Activated T-cell treated with anti-CD3 and anti-CD28 coated beads, Interleukin-2, amount 50 U/mL, for 48 hours (primary cell): ENCODE data around the gene ERGIC1.
"Not testable (repeated sequence)": the region's sequence is repeated elsewhere in the genome, so short reads cannot be mapped to it uniquely, and the experiment has no call there.

Experiments used
- DNase-seq, 2 experiments: peaks; one replicate each; pipeline ENCODE4 v3.0.0-alpha.2; 2020

The ERGIC1 gene, protein sequence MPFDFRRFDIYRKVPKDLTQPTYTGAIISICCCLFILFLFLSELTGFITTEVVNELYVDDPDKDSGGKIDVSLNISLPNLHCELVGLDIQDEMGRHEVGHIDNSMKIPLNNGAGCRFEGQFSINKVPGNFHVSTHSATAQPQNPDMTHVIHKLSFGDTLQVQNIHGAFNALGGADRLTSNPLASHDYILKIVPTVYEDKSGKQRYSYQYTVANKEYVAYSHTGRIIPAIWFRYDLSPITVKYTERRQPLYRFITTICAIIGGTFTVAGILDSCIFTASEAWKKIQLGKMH

DNA sequence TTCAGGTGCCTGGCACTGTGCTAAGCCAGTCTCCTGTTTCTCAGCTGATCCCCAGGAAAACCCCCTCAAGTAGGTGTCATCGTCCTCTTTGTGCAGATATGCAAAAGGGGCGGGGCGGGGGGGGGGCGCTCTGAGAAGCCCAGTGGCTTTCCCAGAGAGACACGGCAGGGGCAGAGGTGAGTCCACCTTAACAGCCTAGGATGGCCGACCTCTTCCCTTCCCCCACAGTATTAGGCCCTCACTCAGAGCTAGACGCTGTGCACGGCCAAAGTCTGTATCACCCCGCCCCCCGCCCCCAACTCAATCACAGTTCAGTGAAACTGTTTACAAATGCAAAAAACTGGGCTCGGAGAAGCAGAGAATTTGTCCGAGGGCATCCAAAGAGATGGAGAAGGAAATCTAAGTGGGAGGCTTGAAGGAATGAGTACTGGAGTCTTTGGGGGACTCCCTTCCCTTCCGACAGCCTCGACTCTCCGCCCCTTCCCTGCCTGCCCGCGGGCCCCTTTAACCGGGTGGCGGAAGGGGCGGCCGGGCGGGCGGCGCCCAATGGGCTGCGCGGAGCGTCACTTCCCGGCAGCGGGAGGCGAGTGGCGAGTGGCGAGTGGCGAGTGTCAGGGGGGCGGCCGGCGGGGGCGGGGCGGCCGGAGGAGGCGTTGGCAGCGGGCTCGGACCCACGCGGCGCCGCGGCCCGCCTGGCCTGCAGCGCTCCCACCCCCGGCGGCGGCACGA lies at the start of gene ERGIC1:
Gene ERGIC1 (plus strand): TSS at position 566 of the 729 bp plus-strand sequence. CDS start 163 bp downstream, at position 729.
- DNase-seq, result peak; percentile 77 to 81

DNA sequence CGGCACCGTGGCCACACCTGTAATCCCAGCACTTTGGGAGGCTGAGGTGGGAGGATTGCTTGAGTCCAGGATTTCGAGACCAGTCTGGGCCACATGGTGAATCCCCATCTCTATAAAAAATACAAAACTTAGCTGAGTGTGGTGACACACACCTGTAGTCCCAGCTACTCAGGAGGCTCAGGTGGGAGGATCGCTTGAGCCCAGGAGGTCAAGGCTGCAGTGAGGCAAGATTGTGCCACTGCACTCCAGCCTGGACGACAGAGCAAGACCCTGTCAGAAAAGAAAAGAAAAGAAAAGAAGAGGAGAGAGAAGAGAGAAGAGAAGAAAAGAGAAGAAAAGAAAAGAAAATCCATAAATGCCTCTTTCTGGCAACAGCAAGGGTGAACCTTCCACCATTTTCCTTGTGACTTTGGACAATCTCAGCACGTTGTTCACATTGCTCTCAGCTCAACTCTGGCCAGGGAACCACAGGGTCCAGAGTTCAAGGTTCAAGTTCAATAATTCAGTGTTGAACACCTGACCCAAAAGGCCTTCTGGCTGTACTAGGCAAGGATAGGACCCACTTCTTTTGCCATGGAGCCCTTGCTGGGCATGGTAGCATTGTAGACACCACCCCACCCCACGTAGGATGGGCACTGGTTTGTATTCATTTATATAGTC lies 48.5 kb upstream of the ERGIC1 start:
- DNase-seq, result no peak

DNA sequence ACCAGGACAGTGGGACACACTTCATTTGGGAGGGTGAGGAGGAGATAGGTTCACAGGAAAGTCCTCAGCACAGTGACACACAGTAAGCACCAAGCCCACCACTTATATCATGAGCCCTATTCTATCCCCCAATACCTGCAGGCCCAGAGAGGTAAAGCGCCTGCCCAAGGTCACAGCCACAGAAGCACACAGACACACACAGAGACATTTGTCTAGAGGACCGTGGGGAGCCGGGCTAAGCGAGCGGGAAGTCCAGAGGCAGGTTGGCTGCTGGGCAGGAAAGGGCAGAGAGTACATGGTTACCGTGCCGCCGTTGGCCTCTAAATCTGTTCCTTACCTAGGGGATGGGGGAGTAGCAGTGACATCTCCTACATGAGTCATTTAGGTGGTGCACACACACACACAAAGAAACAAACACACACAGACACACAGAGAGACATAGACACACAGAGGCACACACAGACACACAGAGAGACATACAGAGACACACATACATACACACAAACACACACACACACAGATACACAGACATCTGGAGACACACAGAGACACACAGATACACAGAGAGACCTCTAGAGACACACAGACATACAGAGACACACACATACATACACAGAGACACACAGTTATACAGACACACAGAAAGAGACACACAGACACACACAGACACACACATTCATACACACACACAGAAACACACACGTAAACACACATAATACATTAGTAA lies 47.2 kb upstream of the ERGIC1 start:
- no peak for DNase-seq

DNA sequence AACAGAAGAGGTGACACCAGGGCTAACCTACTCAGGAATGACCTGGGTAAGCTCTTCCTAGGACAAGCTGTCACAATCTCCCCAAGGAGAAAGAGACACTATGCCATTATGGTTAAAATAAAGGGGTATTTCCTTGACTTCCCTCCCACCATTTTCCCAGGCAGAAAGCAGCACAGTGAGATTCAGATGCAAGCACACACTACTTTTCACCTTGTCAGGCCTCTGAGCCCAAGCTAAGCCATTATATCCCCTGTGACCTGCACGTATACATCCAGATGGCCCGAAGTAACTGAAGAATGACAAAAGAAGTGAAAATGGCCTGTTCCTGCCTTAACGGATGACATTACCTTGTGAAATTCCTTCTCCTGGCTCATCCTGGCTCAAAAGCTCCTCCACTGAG lies 46.5 kb upstream of the ERGIC1 start:
- not testable (repeated sequence) for DNase-seq

DNA sequence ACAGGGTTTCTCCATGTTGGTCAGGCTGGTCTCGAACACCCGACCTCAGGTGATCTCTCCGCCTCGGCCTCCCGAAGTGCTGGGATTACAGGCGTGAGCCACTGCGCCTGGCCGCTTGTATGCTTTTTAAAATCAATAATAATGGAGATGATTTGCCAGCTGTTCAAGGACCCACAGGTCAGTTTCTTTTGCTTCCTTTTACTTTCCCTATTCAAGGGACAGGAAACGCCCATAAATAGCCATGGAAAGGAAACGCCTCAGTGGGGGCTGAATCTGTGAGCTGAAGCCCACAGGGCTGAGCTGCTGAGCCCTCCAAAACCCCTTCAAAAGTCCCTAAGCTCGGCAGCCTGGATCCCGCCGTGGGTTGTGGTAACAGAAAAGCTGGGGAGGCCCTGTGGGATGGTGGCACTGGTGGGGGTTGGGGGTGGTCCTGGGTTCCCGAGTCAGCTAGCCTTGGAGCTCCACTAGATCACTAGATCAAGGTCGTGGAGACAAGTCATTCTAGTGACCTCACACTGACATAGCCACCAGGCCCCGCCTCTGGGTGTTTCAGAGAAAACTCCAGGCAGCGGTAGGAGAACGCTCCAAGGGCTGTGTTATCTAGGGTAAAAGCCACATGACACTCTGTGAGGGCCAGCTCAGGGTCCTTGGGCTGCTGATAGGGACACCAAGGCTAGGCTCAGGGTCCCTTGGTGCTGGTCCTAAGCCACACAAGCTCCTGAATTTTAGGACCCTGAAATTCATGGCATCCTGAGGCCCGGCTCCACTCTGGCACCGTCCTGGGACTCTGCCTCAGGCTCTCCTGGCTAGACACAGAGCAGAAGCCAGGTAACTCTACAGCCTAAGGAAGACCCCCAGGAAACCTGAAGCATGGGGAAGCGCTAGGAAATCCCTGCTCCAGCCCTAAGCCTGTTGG lies 45.0 kb upstream of the ERGIC1 start:
- no peak for DNase-seq

DNA sequence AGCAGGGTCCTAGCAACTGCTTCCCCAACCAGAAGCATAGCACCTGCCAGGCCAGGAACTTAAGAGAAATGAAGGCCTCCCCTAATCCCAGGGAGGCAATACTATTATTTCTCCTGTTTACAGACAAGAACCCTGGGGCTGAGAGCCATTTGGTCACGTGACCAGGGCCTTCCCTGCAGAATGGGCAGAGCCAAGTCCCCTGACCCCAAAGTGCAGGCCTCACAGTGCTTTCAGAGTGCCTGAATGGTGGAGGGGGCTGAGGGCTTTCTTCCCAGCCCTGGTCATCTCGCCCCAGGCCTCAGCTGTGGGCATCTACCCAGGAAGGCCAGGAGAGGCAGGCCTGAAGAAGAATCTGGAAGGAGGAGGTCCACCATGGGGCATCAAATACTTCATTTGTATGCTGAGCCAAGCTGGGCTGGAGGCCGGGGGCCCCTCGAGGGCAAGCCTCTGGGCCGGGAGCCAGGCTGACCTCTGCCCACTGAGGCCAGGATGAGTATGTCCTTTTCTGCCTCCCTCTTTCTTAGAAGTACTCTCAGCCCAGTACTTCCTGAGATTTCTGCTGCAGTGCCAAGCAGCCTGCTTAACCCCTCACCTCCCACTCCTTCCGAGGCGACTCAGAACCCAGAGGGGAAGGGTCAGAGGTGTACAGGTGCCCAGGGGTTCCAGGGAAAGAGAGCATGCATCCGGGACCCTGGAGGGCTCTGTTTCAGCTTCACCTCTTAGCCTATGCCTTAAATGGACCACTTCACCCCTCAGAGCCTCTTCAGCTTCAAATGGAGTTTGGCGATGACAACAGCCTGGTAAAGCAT lies 44.2 kb upstream of the ERGIC1 start:
- no peak for DNase-seq

DNA sequence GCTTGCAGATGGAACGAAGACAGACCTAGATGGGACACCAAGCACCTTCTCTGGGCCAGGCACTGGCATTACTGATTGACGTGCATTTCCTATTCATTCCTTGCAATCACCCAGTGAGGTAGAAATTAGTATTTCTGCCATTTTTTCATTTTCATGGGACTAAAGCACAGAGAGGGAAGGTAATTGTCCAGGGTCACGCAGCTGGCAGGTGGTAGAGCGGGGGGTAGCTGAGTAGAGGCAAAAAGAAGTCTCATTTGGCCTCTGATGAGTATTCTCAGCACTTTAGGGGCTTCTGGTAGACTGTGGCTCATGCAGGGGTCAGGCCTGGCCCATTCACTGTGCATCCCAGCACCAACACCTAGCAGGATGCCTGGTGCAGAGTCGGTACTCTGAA lies 43.6 kb upstream of the ERGIC1 start:
- no peak for DNase-seq

DNA sequence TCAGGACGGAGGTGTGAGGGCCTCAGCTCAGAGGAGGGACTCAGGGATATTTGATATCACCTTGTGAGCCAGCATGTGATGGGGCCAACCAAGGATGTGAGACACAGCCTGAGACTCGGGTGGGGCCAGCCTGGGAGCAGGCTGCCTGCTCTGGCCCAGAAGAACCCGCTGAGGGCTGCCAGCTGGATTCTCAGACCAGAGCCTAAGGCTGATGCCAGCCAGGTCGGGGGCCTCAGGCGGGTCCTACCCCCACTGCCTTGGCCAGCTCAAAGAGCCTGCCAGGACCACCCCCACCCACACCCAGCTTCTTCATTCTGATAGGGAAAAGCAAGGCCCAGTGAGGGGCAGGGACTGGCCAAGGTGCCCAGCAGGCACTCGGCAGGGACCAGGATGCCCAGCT lies 42.8 kb upstream of the ERGIC1 start:
- no peak for DNase-seq

DNA sequence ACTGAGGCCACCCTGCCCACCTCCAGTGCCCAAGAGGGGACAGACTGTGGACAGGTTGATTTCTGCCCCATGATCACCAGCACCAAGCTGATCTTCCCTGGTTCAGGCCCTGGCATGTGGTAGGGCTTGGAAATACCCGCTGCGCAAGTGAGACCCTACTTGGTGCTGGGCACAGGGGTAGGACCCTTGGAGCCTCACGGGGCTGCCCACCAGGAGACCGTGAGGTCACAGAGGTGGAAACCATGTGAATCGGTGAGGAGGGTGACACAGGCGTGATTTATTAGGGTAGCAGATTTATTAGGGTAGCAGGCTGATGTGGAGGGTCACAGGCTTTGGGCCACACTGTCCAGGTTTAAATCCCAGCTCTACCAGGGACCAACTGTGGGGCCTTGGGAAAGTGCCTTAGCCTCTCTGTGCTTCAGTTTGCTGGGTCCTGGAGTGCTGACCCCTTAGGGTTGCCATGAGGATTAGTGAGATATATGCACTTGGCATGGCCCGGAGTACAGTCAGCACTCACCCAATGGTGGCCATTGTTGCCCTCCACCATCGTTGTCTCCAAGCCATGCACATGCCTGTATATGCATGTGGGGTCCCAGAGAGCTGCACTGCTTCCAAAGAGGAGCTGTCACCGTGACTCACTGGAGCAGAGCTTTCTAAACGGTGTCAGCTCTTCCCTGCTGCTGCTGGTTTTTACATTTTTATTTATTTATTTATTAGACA lies 42.2 kb upstream of the ERGIC1 start:
- no peak for DNase-seq

DNA sequence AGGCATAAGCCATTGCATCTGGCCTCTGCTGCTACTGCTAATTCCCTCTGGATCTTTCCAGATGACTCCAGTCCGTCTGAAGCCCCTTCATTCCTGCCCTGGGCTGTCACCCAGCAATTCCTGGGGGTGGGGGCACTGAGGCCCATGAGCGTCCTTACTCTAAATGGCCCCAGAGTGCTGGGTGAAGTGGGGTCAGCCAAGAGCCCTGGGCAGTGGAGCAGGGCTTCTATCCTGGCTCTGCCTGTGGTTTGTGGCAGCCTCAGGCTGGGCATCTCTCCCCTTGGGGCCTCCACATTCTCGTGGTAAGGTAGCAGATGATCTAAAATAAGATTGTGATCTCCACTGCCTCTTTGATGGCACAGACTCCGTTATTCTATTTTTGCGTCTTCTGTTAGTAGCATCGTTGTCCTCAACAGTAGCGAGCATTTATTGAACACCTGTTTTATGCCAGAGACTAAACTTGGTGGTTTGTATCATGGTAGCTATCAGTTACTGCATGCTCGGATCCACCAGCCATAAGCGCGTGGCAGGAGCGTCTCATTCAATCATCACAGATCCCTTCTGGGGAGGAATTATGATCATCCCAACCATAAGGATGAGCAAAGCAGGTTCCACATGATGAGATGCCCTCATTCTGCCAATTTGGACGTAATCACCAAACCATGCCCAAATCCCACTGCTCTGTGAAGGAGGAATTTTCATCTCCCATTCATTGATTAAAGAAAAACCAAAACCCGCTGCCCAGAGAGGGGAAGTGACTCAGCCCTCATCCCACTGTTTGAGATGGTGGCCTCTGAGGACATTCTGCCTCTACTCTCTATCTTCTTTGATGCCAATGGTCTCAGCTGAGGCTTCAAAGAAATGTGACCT lies 41.1 kb upstream of the ERGIC1 start:
- no peak for DNase-seq

DNA sequence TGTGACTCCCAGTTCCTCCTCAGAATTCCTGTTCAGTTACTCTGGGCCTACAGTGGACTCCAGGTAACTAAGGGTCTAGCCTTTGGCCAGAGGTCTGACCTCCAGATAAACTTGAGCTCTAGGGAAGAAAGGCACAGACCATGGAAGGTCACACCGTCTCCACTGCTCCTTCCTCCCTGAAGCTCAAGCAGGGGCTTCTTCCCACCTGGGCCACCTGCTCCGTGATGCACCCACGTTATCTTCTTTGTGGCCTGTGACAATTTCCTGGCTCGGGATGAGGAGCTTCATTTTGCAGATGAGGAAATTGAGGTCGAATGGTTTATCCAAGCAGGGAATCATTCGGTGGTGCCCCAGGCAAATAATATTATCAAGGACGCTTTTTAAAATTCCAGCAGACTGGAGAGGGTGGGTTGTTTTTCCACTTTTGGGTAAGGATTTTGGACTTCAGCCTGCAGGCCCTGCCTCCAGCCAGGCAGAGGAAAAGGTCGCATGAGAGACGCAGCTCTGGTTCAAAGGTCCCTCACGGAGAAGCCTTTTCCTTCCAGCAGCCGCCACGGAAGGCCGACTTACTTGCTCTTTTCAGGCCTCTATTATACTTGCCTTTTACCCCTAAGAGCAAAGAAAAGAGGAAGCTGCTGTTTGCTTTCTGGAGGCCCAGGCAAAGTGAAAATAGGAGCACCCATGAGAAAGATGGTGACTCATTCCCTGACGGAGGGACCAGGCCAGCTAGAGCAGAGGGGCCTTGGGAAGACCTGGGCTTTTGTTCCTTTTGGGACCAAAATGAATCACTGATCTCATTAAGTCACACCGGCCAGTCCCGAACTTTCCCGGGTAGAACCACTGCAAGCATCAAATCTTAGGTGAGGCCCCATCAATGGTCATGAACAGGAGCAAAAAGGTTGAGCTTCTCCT lies 40.2 kb upstream of the ERGIC1 start:
- no peak for DNase-seq

DNA sequence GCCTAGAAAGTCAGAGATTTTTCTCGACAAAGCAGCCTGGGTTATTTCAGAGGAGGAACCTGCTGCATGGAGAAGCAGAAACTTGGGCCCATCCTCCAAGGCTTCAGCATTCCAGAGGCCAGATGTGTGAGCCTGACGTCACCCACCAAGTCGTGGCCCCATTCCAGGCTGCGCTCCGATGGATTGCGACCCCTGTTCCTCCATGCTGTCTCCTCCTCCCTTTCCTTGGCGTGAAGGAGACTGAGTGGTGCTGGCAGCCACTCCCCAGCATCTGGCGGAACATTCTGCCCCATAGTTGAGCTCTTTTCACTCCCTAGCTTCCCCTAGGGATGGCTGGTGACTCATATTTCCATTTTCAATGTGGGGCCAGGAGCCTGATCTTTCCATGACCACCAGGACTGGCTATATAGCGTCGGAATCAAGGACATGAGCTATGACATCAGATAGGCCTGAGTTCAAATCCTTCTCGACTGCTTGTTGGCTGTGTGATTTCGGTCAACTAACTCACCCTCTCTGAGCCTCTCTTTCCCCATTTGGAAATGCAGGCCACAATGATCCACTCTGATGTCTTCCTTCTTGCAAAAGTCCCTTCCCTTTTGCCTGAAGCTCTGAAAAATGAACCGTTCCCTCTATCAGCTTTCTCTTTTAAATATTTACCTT lies 38.6 kb upstream of the ERGIC1 start:
- no peak for DNase-seq

DNA sequence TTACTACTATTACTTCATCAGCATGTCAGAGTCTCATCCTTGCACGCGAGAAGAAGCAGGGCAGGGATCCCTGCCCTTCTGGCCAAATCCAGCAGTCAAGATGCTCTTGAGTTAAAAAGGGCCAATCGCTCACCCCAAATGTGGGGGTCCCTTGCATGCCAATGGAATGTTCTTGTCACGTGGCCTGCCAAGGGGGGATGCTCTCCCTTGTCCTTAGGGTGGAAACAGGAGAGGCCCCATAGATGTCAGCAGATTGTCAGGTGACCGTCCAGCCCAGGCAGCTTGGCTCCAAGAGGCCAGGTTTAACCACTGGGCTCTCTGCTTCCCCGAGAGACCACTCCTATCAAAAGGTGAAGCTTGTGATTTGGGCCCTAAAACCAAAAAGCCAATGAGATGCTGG lies 37.7 kb upstream of the ERGIC1 start:
- no peak for DNase-seq

DNA sequence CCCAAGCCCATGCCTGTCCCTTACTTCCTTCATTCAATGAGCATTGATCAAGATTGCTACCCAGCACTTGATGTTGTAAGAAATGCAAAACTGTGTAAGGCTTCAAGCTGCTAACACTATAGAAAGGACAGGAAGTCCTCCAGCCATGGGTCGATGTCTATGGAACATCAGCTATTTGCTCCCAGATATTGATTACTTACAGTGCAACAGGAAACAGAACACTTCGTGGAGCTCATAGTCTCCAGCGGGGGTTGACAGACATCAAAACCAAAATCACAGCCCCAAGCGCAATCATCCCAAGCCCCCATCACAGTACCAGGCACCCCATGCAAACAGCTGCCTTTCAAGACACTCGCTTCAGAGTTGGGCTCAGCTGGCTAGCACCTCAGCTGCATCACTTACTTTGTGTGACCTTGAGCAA lies 36.3 kb upstream of the ERGIC1 start:
- DNase-seq, result no peak

DNA sequence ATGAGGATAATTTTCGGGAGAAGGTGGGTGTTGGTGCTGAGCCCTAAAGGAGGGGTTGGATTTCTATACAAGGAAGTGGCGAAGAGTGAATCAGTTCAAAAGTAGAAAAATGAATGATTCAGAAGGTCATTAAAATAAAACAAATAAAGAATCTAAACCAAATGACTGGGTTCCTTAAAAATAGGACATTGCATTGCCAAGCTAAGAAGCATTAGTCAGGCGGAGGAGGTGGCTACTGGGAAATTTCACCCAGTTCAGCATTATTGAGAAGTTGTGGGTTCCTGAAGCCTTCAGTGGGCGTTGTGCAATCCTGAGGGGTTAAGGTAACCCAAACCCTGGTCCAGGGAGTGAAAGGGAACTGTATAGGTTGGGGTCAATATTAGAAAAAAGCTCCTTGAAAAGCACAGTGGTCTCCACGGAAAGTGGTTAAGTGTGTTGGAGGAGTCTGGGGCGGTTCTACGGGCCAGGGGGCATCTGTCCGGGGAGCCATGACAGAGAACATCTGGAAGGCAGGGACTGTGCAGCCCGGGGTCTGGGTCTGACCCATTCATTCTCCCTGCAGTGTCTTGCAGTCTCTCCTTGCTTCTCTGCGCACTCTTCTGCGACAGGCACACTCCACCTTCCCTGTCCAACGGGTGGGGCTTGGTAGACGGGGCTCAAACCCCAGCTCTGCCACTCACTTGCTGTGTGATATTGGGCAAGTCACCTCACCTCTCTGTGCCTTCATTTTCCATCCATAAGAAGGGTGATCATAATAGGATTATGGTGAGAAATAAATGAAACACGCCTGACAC lies 35.4 kb upstream of the ERGIC1 start:
- DNase-seq, result no peak

DNA sequence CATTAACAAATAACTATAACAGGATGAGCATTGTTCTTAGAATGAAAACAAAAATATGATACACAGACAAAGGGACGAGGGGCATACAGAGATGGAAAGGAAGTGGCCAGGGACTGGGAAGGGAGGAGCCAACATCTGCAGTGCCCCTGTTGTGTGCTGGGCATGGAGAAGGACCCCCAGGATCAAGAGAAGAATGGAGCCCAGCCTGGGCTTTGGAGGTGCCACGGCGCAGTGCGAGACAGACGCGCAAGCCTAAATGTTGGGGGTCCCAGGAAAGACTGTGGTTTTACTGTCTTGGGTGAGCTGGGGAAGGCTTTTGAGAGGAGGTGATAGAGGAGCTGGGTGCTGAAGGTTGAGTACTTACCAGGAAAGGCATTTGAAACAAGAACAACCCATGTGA lies 34.6 kb upstream of the ERGIC1 start:
- no peak for DNase-seq

DNA sequence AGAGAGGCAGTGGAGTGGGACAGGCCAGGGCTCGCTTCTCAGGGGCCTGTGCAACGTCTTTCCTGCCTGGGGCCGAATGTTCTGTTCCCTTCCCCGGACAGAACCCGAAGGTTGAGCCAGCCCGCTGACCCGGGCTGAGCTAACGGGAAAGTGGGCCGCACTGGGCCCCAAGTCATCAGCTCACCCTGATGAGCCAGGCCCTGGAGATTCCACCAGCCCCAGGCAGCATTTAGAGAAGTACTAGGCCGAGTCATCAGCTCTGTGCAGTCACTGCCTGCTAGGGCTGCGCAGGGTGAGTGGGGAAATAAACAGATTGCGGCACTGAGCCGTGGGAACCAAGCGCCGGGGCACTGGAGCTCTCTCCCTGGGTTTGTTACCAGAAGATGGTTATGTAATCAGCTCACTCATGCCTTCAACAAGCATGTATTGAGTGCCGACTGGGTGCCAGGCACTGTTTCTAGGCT lies 33.9 kb upstream of the ERGIC1 start:
- DNase-seq, result no peak
